Measurements from ENCODE around the gene NTNG2. TPM values are rescaled to one million over a fixed set of nuclear protein-coding genes. Genes with fewer than 3 reads are reported as not detected.

Gene NTNG2
- total and polyA plus RNA-seq, 7 donors, result 0.01 to 1.3 (median 0.20) TPM

DNA sequence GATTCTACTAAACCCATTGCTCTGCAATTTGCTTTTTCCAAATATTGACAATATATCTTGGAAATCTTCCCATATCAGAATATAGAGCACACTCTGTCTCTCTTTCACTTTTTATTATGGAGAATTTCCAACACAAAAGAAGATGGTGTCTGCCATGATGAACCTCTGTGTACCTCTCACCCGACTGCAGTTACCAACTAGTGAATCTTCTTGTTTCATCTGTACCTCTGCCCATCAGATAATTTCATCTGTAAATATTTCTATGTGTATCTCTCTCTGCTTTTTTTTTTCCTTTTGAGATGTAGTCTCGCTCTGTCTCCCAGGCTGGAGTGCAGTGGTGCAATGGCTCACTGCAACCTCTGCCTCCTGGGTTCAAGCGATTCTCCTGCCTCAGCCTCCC lies 62.8 kb downstream of the NTNG2 start:
- 90 to 91% (median 90%) methylated on average over 3 of the region's 3 CpGs for WGBS, 3 donors
- intact Hi-C loops (cut with DNase I), result no loop called here
- DNase-seq (no peak), ATAC-seq (no peak)
- no peak for TF ChIP-seq CTCF (IDR thresholded peaks at IDR 0.05)
- Histone ChIP-seq H3K9me3 (no peaks in the 10 kb centered on the region), H3K4me1 (no peaks in the 10 kb centered on the region), H3K27ac (no peak overlapping the region), H3K36me3 (ENCODE audit: insufficient read depth in 1 of 2, low read depth in 1 of 2) (no peaks in the 10 kb centered on the region), H3K27me3 (ENCODE audit: insufficient read depth in 3 of 3, low read length in 2 of 3) (peaks cover 0 to 7% (median 0%) of the 10 kb centered on the region in 3 donors), H3K4me3 (no peak overlapping the region)

- 81 to 86% (median 82%) methylated on average over 34 of the region's 34 CpGs for WGBS, 3 donors
- ATAC-seq (no peak), DNase-seq (peak in 1 of 2 donors; percentile 45)
- H3K9me3 ChIP-seq, result no peaks in the 10 kb centered on the region
- H3K36me3 ChIP-seq (ENCODE audit: insufficient read depth in 1 of 2, low read depth in 1 of 2), result no peaks in the 10 kb centered on the region
- intact Hi-C loops (cut with DNase I), result no loop called here
- H3K4me1 ChIP-seq, result no peaks in the 10 kb centered on the region
- TF ChIP-seq CTCF (IDR thresholded peaks at IDR 0.05), result no peak
- peaks cover 0 to 23% (median 6%) of the 10 kb centered on the region in 3 donors for H3K27me3 ChIP-seq (ENCODE audit: insufficient read depth in 3 of 3, low read length in 2 of 3)
- H3K27ac ChIP-seq, result no peak overlapping the region
- no peak overlapping the region for H3K4me3 ChIP-seq
Measured at GRCh38 chr9:132226571-132227430, 64.9 kb downstream of the NTNG2 start.

- no peaks in the 10 kb centered on the region for H3K4me1 ChIP-seq
- H3K27me3 ChIP-seq (ENCODE audit: insufficient read depth in 3 of 3, low read length in 2 of 3), result peaks cover 0 to 33% (median 8%) of the 10 kb centered on the region in 3 donors
- WGBS, 3 donors, result 33 to 48% (median 43%) methylated on average over 12 of the region's 12 CpGs
- no peak overlapping the region for H3K27ac ChIP-seq
- no peak for DNase-seq
- no peak overlapping the region for H3K4me3 ChIP-seq
- no peak for ATAC-seq
- intact Hi-C loops (cut with DNase I), result no loop called here
- no peaks in the 10 kb centered on the region for H3K9me3 ChIP-seq
- TF ChIP-seq CTCF (IDR thresholded peaks at IDR 0.05), result no peak
- no peaks in the 10 kb centered on the region for H3K36me3 ChIP-seq (ENCODE audit: insufficient read depth in 1 of 2, low read depth in 1 of 2)
Measured at GRCh38 chr9:132228062-132228461, 66.2 kb downstream of the NTNG2 start.

- ATAC-seq (no peak), DNase-seq (no peak)
- 63 to 74% (median 64%) methylated on average over 4 of the region's 4 CpGs for WGBS, 3 donors
- H3K9me3 ChIP-seq, result no peaks in the 10 kb centered on the region
- H3K4me3 ChIP-seq, result no peak overlapping the region
- H3K36me3 ChIP-seq (ENCODE audit: insufficient read depth in 1 of 2, low read depth in 1 of 2), result no peaks in the 10 kb centered on the region
- no peaks in the 10 kb centered on the region for H3K4me1 ChIP-seq
- intact Hi-C loops (cut with DNase I), result loop anchor here in 1 of 2 donors (10.0 kb wide), 1 partner anchor 166 kb away; no protein-coding TSS in a partner anchor
- TF ChIP-seq CTCF (IDR thresholded peaks at IDR 0.05), result no peak
- H3K27me3 ChIP-seq (ENCODE audit: insufficient read depth in 3 of 3, low read length in 2 of 3), result peaks cover 0 to 47% (median 13%) of the 10 kb centered on the region in 3 donors
- no peak overlapping the region for H3K27ac ChIP-seq
Measured at GRCh38 chr9:132230605-132231004, 68.7 kb downstream of the NTNG2 start.

Measured in psoas muscle (tissue), 8 donors.